Esophagus muscularis mucosa (tissue), 4 donors: ENCODE data around the gene FZD7. TPM values are rescaled to one million over a fixed set of nuclear protein-coding genes. Genes with fewer than 3 reads are reported as not detected.
A peak's percentile ranks its signal among the peaks of the same experiment; 100 is the strongest.

ENCODE experiments used
- DNase-seq: peaks from one replicate; pipeline ENCODE4 v3.0.0-alpha.2; 2017; ENCODE audit errors: extremely low spot score
- H3K27ac ChIP-seq, 4 donors: fragments of 200-600 bp; sonication (generic); replicated peaks in 1 of 4; 1 replicate in 3 of 4; 2 replicates in 1 of 4; pipeline ENCODE4 v1.5.1; 2016 to 2019; ENCODE audit warnings: mild to moderate bottlenecking in 1 of 4
- H3K27me3 ChIP-seq, 4 donors: fragments of 200-600 bp; sonication (generic); one replicate each; pipeline versions ENCODE4 v1.5.1 to v1.6.0; 2016 to 2019
- H3K36me3 ChIP-seq, 4 donors: fragments of 200-600 bp; sonication (generic); one replicate each; pipeline ENCODE4 v1.5.1; 2016 to 2019
- H3K4me1 ChIP-seq, 4 donors: fragments of 200-600 bp; sonication (generic); one replicate each; pipeline ENCODE4 v1.5.1; 2016 to 2019
- H3K4me3 ChIP-seq, 4 donors: fragments of 200-600 bp; sonication (generic); 1 replicate in 2 of 4; 2 replicates in 2 of 4; pipeline ENCODE4 v1.5.1; 2016 to 2019; ENCODE audit warnings: mild to moderate bottlenecking in 4 of 4, moderate library complexity in 1 of 4
- H3K9me3 ChIP-seq, 4 donors: fragments of 200-600 bp; sonication (generic); 1 replicate in 3 of 4; 2 replicates in 1 of 4; pipeline ENCODE4 v1.5.1; 2016 to 2019
- CTCF ChIP-seq, 3 experiments: fragments of 200-600 bp in 2 of 3; fragments of 450-650 bp in 1 of 3; sonication (generic) in 2 of 3; IDR thresholded peaks; one replicate each; pipeline ENCODE4 v1.5.1; 2017 to 2019; ENCODE audit warnings: antibody characterized with exemption in 3 of 3, mild to moderate bottlenecking in 2 of 3, moderate library complexity in 1 of 3
- EP300 ChIP-seq: sonication (generic); formaldehyde crosslinking; IDR thresholded peaks from one replicate; pipeline ENCODE4 v1.6.1; 2017; ENCODE audit warnings: antibody characterized with exemption
- POLR2A ChIP-seq: fragments of 450-650 bp; IDR thresholded peaks from one replicate; pipeline ENCODE4 v1.6.1; 2017; ENCODE audit warnings: antibody characterized with exemption, moderate library complexity, mild to moderate bottlenecking, low read depth
- POLR2AphosphoS5 ChIP-seq, 2 donors: sonication (generic); formaldehyde crosslinking; IDR thresholded peaks; one replicate each; pipeline ENCODE4 v1.6.1; 2017; ENCODE audit warnings: antibody characterized with exemption in 2 of 2
- WGBS: methylation state at CpG from one replicate; pipeline ENCODE4 v1.1.5; 2018; 5-methylcytosine and 5-hydroxymethylcytosine counted together
- intact Hi-C: fragments of 100-400 bp; cut with DNase I; formaldehyde crosslinking; loops from one replicate; pipeline ENCODE4 v1.15.1; 2023
- total RNA-seq, 4 donors: library from RNA; depleted of rRNA; stranded (reverse); fragments of >200 nt; gene quantifications; one replicate each; pipeline versions ENCODE4 v1.1.0 to v1.2.1, GENCODE V29; 2016

Gene FZD7
- total RNA-seq, 4 donors from 2014 or later, result 51.5 to 67.7 (median 57.7) TPM

- H3K36me3 ChIP-seq, result no peaks in the 10 kb centered on the region
- no peaks in the 10 kb centered on the region for H3K9me3 ChIP-seq
- H3K4me1 ChIP-seq, result peaks cover 11 to 22% (median 17%) of the 10 kb centered on the region in 4 donors
- WGBS, result 100% methylated on average over 1 of the region's 1 CpG
- H3K27ac ChIP-seq, result no peak overlapping the region
- DNase-seq, result no peak
- no peaks in the 10 kb centered on the region for H3K27me3 ChIP-seq
- TF ChIP-seq CTCF (IDR thresholded peaks at IDR 0.05) (no peak), POLR2AphosphoS5 (IDR thresholded peaks at IDR 0.05) (no peak), EP300 (no peak), POLR2A (no peak)
- intact Hi-C loops, result no loop called here
- no peak overlapping the region for H3K4me3 ChIP-seq
Observed at GRCh38 chr2:202006301-202006700, 27.4 kb upstream of the FZD7 start.

- Histone ChIP-seq H3K4me3 (no peak overlapping the region), H3K36me3 (no peaks in the 10 kb centered on the region), H3K9me3 (no peaks in the 10 kb centered on the region), H3K27me3 (no peaks in the 10 kb centered on the region), H3K4me1 (peaks cover 11 to 22% (median 17%) of the 10 kb centered on the region in 4 donors), H3K27ac (peak overlapping the region in 1 of 4 donors; percentile 11)
- intact Hi-C loops, result no loop called here
- TF ChIP-seq POLR2AphosphoS5 (IDR thresholded peaks at IDR 0.05) (no peak), EP300 (no peak), CTCF (IDR thresholded peaks at IDR 0.05) (no peak), POLR2A (no peak)
- WGBS, result 93% methylated on average over 7 of the region's 7 CpGs
- no peak for DNase-seq
Observed at GRCh38 chr2:202007015-202007982, 26.4 kb upstream of the FZD7 start.

GRCh38 chr2:202007983-202008354, 25.7 kb upstream of the FZD7 start:
- intact Hi-C loops, result no loop called here
- Histone ChIP-seq H3K27ac (peak overlapping the region in 2 of 4 donors; percentile 71 to 73), H3K4me3 (no peak overlapping the region), H3K9me3 (no peaks in the 10 kb centered on the region), H3K27me3 (no peaks in the 10 kb centered on the region), H3K4me1 (peaks cover 11 to 22% (median 17%) of the 10 kb centered on the region in 4 donors), H3K36me3 (no peaks in the 10 kb centered on the region)
- WGBS, result 94% methylated on average over 2 of the region's 2 CpGs
- TF ChIP-seq EP300, result no peak
- TF ChIP-seq POLR2A, result no peak
- DNase-seq, result no peak

GRCh38 chr2:202009019-202009481, 24.6 kb upstream of the FZD7 start:
- no peak for TF ChIP-seq POLR2A
- peak in 1 of 2 donors; percentile 53 for TF ChIP-seq POLR2AphosphoS5 (IDR thresholded peaks at IDR 0.05)
- no peak for DNase-seq
- WGBS, result 16% methylated on average over 5 of the region's 5 CpGs
- no peaks in the 10 kb centered on the region for H3K9me3 ChIP-seq
- peak overlapping the region; percentile 22 to 73 (median 69) for H3K27ac ChIP-seq
- H3K27me3 ChIP-seq, result no peaks in the 10 kb centered on the region
- intact Hi-C loops, result no loop called here
- H3K4me3 ChIP-seq, result no peak overlapping the region
- H3K36me3 ChIP-seq, result no peaks in the 10 kb centered on the region
- peaks cover 11 to 22% (median 17%) of the 10 kb centered on the region in 4 donors for H3K4me1 ChIP-seq

GRCh38 chr2:202009581-202009980, 24.1 kb upstream of the FZD7 start:
- intact Hi-C loops, result no loop called here
- WGBS, result 83% methylated on average over 7 of the region's 7 CpGs
- H3K4me1 ChIP-seq, result peaks cover 11 to 22% (median 17%) of the 10 kb centered on the region in 4 donors
- DNase-seq, result no peak
- H3K9me3 ChIP-seq, result no peaks in the 10 kb centered on the region
- no peak for TF ChIP-seq POLR2AphosphoS5 (IDR thresholded peaks at IDR 0.05)
- no peak for TF ChIP-seq CTCF (IDR thresholded peaks at IDR 0.05)
- TF ChIP-seq EP300, result no peak
- no peak for TF ChIP-seq POLR2A
- no peaks in the 10 kb centered on the region for H3K27me3 ChIP-seq
- H3K4me3 ChIP-seq, result no peak overlapping the region
- H3K36me3 ChIP-seq, result no peaks in the 10 kb centered on the region
- H3K27ac ChIP-seq, result peak overlapping the region; percentile 22 to 73 (median 69)
